ENCODE measurements around the gene LSM10.

The LSM10 gene

DNA sequence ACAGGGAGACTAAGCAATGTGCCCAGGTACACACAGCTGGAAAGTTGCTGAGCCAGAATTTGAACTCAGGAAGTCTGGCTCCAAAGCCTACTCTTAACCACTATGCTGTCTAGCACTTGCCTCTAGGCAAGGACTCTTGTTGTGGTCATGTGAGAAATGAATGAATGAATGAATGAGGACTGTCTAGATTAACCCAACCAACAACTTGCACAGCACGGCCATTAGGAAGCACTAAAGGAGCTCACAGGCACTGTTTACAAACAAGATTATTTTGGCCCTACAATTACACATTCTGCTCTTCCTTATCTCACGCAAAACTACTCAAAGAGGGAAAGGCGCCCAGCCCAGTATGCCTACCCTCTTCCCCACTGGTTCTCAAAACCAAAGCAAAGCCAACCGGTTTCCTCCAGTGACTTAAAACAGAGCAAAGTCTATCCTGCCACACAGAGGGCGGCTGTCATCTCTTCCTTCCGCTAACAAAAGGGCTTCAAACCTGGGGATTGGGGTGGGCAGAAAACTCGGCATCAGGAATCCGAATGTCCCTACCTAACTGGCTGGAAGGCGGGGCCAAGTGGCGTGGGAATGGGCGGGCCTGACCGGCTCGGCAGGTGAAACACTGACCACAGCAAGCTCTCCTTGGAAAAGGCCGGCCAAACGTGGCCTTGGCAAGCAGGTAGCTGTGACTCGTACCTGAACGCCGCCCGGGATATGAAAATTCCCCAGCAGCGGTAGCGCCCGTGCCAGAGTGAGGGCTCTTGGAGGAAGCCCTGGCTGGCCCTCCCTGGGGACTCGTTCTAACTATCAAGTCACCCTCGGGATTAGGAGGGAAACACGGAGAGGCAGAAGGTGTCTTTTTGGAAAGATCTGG lies 12.9 kb downstream of the LSM10 start:
- TF ChIP-seq CTCF (IDR thresholded peaks at IDR 0.05), result no peak
- DNase-seq (ENCODE audit: low spot score), result peak; percentile 84
- Histone ChIP-seq H3K27ac (peak overlapping the region; percentile 96 to 100), H3K4me3 (peak overlapping the region; percentile 100)

DNA sequence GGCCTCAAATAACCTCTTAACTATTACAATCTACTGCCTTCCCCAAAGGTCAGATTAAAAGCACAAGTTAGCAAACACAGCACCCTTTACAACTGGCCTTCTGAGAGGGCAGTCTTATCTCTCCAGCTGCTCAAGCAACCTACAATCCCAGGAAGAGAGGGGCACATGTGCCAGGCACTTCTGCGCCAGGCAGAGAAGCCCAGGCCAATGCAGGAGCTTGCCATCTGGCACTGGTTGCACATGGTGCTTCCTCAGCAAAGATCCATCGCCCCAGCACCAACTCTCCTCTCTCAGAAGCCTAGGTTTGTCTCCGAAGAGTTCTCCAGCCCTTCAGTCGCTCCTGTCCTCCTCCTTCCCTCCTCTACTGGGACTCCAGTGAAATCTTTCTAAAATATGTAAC lies 14.5 kb downstream of the LSM10 start:
- Histone ChIP-seq H3K4me3 (no peak overlapping the region), H3K27ac (peak overlapping the region; percentile 22 to 30)
- no peak for DNase-seq (ENCODE audit: low spot score)
- no peak for TF ChIP-seq CTCF (IDR thresholded peaks at IDR 0.05)

- no peak overlapping the region for H3K4me3 ChIP-seq
- peak overlapping the region; percentile 22 to 30 for H3K27ac ChIP-seq
Observed at GRCh38 chr1:36382669-36383068, 15.0 kb downstream of the LSM10 start.

DNA sequence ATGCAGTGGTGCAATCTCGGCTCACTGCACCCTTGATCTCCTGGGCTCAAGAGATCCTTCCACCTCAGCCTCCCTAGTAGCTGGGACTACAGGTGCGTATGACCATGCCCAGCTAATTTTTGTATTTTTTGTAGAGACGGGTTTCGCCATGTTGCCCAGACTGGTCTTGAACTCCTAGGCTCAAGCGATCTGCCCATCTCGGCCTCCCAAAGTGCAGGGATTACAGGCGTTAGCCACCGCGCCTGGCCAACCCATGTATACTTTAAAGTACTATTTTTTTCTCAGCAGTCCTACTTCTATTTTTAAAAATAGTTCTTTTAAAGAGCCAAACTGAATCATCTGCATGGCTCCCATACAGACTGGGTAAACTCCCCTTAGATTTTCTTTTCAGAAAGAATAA lies 15.5 kb downstream of the LSM10 start:
- H3K4me3 ChIP-seq, result no peak overlapping the region
- no peak for TF ChIP-seq CTCF (IDR thresholded peaks at IDR 0.05)
- no peak for DNase-seq (ENCODE audit: low spot score)
- peak overlapping the region; percentile 22 to 30 for H3K27ac ChIP-seq

More at GRCh38 chr1:36382669-36383068, 15.0 kb downstream of the LSM10 start:
- DNase-seq (ENCODE audit: low spot score), result no peak
- no peak for TF ChIP-seq CTCF (IDR thresholded peaks at IDR 0.05)

DNA sequence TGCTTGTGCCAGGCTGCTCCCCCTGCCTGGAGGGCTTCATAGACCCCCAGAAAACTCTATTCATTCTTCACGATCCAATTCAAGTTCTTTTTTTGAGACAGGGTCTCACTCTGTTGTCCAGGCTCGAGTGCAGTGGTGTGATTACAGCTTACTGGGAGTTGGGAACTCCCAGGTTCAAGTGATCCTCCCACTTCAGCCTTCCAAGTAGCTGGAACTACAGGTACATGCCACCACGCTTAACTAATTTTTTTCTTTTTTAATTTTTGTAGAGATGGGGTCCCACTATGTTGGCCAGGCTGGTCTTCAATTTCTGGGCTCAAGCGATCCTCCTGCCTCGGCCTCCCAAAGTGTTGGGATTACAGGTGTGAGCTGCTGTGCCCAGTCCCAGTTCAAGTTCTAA lies 16.3 kb downstream of the LSM10 start:
- no peak for DNase-seq (ENCODE audit: low spot score)
- no peak overlapping the region for H3K4me3 ChIP-seq
- H3K27ac ChIP-seq, result peak overlapping the region in 1 of 2 donors; percentile 38
- no peak for TF ChIP-seq CTCF (IDR thresholded peaks at IDR 0.05)

GRCh38 chr1:36380782-36381181 lies 16.9 kb downstream of the LSM10 start:
- peak overlapping the region in 1 of 2 donors; percentile 38 for H3K27ac ChIP-seq
- TF ChIP-seq CTCF (IDR thresholded peaks at IDR 0.05), result no peak
- H3K4me3 ChIP-seq, result no peak overlapping the region
- no peak for DNase-seq (ENCODE audit: low spot score)

GRCh38 chr1:36380143-36380619 lies 17.5 kb downstream of the LSM10 start:
- H3K27ac ChIP-seq, result peak overlapping the region in 1 of 2 donors; percentile 38
- TF ChIP-seq CTCF (IDR thresholded peaks at IDR 0.05), result no peak

More at GRCh38 chr1:36380143-36380619, 17.5 kb downstream of the LSM10 start:
- no peak for DNase-seq (ENCODE audit: low spot score)
- no peak overlapping the region for H3K4me3 ChIP-seq
